Upper lobe of left lung (tissue), 4 donors: ENCODE data around the gene SLC27A5.

ENCODE experiments used
- EP300 ChIP-seq, 4 donors: sonication (generic); formaldehyde crosslinking; IDR thresholded peaks; one replicate each; pipeline ENCODE4 v1.5.1; 2017; ENCODE audit warnings: antibody characterized with exemption in 4 of 4, control low read depth in 2 of 4
- POLR2A ChIP-seq, 4 donors: fragments of 450-650 bp; IDR thresholded peaks; one replicate each; pipeline ENCODE4 v1.5.1; 2016 to 2017; ENCODE audit warnings: antibody characterized with exemption in 4 of 4, mild to moderate bottlenecking in 2 of 4
- POLR2AphosphoS5 ChIP-seq, 2 donors: sonication (generic); formaldehyde crosslinking; IDR thresholded peaks; one replicate each; pipeline ENCODE4 v1.5.1; 2017; ENCODE audit warnings: antibody characterized with exemption in 2 of 2
- TF ChIP-seq, protein P1 (sequence below), 6 experiments: fragments of 450-650 bp in 4 of 6; fragments of 200-600 bp in 2 of 6; sonication (generic) in 2 of 6; IDR thresholded peaks; one replicate each; pipeline ENCODE4 v1.5.1; 2016 to 2019; ENCODE audit warnings: antibody characterized with exemption in 6 of 6

GRCh38 chr19:58529405-58529804, 17.6 kb upstream of the SLC27A5 start:
- TF ChIP-seq, protein P1, sequence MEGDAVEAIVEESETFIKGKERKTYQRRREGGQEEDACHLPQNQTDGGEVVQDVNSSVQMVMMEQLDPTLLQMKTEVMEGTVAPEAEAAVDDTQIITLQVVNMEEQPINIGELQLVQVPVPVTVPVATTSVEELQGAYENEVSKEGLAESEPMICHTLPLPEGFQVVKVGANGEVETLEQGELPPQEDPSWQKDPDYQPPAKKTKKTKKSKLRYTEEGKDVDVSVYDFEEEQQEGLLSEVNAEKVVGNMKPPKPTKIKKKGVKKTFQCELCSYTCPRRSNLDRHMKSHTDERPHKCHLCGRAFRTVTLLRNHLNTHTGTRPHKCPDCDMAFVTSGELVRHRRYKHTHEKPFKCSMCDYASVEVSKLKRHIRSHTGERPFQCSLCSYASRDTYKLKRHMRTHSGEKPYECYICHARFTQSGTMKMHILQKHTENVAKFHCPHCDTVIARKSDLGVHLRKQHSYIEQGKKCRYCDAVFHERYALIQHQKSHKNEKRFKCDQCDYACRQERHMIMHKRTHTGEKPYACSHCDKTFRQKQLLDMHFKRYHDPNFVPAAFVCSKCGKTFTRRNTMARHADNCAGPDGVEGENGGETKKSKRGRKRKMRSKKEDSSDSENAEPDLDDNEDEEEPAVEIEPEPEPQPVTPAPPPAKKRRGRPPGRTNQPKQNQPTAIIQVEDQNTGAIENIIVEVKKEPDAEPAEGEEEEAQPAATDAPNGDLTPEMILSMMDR (IDR thresholded peaks at IDR 0.05): no peak
- TF ChIP-seq POLR2A (IDR thresholded peaks at IDR 0.05): no peak
- no peak for TF ChIP-seq POLR2AphosphoS5 (IDR thresholded peaks at IDR 0.05)
- TF ChIP-seq EP300 (IDR thresholded peaks at IDR 0.05): no peak
